Motor neuron (in vitro differentiated cells): ENCODE results near the gene KMT2D. TPM values are rescaled to one million over a fixed set of nuclear protein-coding genes. Genes with fewer than 3 reads are reported as not detected.

ENCODE experiments used
- ATAC-seq, 8 experiments: fragments of 200-7000 bp; cut with Tn5 transposase; replicated peaks in 6 of 8; 2 replicates each; pipeline ENCODE4 v1.8.0; 2021; ENCODE audit warnings: mild to moderate bottlenecking in 8 of 8, moderate library complexity in 8 of 8
- H3K27ac ChIP-seq, 2 donors: fragments of 250-450 bp; sonication (Bioruptor Pico); 2 replicates each; pipeline ENCODE4 v1.9.0; 2021; ENCODE audit warnings: antibody characterized with exemption in 2 of 2, mild to moderate bottlenecking in 2 of 2, moderate library complexity in 1 of 2
- H3K4me1 ChIP-seq, 2 donors: fragments of 250-450 bp; sonication (Bioruptor Pico); replicated peaks in 1 of 2; 2 replicates each; pipeline ENCODE4 v1.6.1; 2021; ENCODE audit warnings: antibody characterized with exemption in 2 of 2, mild to moderate bottlenecking in 2 of 2, moderate library complexity in 1 of 2
- H3K4me3 ChIP-seq, 5 donors: fragments of 250-450 bp; sonication (Bioruptor Pico); 2 replicates each; pipeline ENCODE4 v1.9.0; 2021; ENCODE audit warnings: antibody characterized with exemption in 5 of 5, mild to moderate bottlenecking in 5 of 5, moderate library complexity in 4 of 5
- WGBS, 10 experiments: fragments of 450-650 bp; shearing (Covaris generic); methylation state at CpG; one replicate each; pipeline ENCODE4 v1.0.0; 2022; 5-methylcytosine and 5-hydroxymethylcytosine counted together
- in situ Hi-C, 9 experiments: fragments of 400-800 bp; cut with MboI; loops; one replicate each; pipeline ENCODE4 v1.15.0; 2021; ENCODE audit warnings: low sequenced_read_pairs in 9 of 9, low pct_unique_long_range_greater_than_20kb in 2 of 9; ENCODE audit not compliant: unreplicated experiment in 9 of 9
- total RNA-seq, 8 experiments: library from RNA; unstranded; fragments of 300-600 nt; gene quantifications; 2 replicates each; pipeline versions ENCODE4 v1.2.3 to v1.2.4, GENCODE V29; 2022

The KMT2D gene
- total RNA-seq, 8 experiments from 2014 or later, result 11.7 to 96.4 (median 19.6) TPM

DNA sequence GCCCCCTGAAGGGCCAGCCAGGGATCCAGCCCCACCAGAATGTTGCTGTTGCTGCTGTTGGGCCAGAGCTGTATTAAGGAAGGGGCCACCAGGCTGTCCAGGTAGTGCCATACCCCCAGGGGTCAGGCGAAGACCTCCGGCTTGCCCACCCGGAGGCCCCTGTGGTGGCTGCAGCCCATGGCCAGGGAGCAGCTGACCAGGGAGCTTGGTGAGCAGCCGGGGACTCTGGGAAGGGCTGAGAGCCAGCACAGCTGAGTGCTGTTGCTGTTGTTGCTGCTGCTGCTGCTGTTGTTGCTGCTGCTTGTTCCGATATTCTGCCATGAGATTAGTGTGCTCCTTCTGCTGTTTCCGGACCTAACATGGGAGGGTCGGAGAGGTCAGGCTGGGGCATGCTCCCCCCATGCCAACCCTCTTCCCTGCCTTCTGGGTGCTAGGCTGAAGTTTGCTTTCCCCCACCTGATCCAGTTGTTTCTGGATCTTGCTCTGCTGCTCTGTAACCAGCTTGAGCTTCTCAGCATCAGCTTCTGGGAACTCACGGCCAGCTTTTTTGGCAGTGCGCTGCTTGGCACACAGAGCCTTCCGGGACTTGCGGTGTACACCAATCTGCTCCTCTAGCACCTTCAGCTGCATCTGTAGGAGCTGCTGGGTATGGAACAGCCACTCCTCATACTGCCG lies 26.8 kb downstream of the KMT2D start:
- no peaks in the 10 kb centered on the region for H3K4me1 ChIP-seq
- no peak overlapping the region for H3K27ac ChIP-seq
- H3K4me3 ChIP-seq, result no peak overlapping the region
- in situ Hi-C loops, result no loop called here
- ATAC-seq, result peak in 4 of 8 experiments; percentile 18 to 31 (median 20)
- 67 to 100% (median 100%) methylated on average over 2 to 5 of the region's 12 CpGs; no CpG with 5 or more reads in 6 of the 10 experiments for WGBS, 10 experiments

DNA sequence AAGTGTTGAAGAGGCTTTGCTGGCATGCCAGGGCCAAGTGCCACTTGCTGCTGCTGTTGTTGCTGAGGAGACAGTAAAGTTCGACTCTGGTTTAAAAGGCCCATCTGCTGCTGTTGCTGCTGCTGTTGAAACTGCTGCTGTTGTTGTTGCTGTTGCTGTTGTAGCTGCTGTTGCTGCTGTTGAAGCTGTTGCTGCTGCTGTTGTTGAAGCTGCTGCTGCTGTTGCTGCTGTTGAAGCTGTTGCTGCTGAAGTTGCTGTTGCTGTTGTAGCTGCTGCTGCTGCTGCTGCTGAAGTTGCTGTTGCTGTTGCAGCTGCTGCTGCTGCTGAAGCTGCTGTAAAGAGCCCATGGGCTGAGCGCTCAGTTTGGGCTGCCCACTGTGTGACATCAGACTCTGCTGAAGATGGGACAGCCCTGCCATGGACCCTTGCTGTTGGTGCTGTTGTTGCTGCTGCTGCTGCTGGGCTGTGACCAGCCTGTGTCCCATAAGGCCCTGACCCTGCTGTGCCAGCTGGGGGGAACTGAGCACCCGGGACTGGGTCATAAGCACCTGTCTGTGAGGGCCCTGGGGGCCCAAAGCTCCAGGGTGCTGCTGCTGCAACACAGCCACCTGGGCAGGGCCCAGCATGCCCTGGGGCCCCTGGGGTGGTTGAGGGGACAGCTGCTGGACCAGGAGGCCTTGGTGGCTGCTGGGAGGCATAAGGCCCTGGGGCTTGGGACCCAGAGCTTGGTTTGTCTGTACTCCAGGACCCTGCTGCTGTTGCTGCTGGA lies 27.7 kb downstream of the KMT2D start:
- 79 to 100% (median 83%) methylated on average over 1 to 3 of the region's 3 CpGs; no CpG with 5 or more reads in 6 of the 10 experiments for WGBS, 10 experiments
- peak in 5 of 8 experiments; percentile 16 to 38 (median 34) for ATAC-seq

DNA sequence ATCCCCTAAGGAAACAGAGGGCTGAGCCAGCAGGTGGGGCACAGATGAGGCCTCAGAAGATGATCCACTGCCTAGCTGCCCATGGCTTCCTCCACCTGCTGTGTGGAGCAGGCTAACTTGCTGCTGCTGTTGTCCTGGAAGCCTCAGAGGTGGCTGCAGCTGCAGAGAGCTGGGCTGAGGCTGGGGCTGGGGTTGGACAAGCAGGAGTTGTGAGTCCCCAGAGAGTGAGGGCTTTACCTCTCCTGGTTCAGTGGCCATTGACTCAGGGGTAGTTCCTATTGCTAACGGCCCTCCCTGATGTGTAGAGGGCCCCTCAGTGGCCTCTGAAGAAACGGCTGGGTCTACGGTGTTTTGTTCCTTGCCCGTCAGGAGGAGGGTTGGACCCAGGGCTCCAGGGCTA lies 28.3 kb downstream of the KMT2D start:
- 65 to 100% (median 80%) methylated on average over 1 to 2 of the region's 4 CpGs; no CpG with 5 or more reads in 7 of the 10 experiments for WGBS, 10 experiments
- H3K4me3 ChIP-seq, result no peak overlapping the region
- H3K4me1 ChIP-seq, result no peaks in the 10 kb centered on the region
- peak in 3 of 8 experiments; percentile 13 to 78 (median 24) for ATAC-seq
- no peak overlapping the region for H3K27ac ChIP-seq
- in situ Hi-C loops, result no loop called here

More for the DNA sequence above, 27.7 kb downstream of the KMT2D start:
- Histone ChIP-seq H3K4me1 (no peaks in the 10 kb centered on the region), H3K27ac (no peak overlapping the region), H3K4me3 (no peak overlapping the region)
- in situ Hi-C loops, result no loop called here

DNA sequence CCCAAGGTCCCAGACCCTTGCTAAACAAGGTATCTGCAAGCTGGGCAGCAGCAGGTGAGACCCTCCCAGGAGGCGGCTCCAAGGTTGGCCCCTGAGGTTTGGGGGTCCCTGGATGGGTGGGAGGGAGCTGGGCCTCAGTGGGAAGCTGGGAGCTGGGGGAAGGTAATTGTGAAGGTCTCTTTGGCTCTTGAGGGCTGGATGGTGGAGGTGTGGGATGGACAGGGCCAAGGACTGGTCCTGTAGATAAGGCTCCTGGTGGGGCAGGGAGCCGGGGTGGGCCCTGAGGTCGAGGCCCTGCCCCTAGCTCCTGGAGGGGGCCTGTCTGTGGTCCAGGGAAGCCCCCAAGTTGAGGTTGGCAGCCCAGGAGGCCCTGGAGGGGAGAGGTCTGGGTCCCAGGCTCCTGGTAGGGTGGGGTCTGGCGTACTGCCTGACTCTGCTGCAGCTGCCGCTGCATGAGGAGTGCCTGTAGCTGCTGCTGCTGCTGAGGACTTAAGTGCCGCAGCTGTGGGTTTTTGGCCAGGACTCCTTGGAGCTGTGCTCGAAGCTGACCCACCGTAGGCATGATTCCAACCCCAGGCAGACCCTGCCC lies 28.9 kb downstream of the KMT2D start:
- Histone ChIP-seq H3K4me1 (no peaks in the 10 kb centered on the region), H3K4me3 (no peak overlapping the region), H3K27ac (no peak overlapping the region)
- peak in 2 of 8 experiments; percentile 9 to 10 for ATAC-seq
- 100% methylated on average over 1 to 2 of the region's 8 CpGs; no CpG with 5 or more reads in 7 of the 10 experiments for whole genome bisulfite sequencing, 10 experiments
- in situ Hi-C loops, result no loop called here

DNA sequence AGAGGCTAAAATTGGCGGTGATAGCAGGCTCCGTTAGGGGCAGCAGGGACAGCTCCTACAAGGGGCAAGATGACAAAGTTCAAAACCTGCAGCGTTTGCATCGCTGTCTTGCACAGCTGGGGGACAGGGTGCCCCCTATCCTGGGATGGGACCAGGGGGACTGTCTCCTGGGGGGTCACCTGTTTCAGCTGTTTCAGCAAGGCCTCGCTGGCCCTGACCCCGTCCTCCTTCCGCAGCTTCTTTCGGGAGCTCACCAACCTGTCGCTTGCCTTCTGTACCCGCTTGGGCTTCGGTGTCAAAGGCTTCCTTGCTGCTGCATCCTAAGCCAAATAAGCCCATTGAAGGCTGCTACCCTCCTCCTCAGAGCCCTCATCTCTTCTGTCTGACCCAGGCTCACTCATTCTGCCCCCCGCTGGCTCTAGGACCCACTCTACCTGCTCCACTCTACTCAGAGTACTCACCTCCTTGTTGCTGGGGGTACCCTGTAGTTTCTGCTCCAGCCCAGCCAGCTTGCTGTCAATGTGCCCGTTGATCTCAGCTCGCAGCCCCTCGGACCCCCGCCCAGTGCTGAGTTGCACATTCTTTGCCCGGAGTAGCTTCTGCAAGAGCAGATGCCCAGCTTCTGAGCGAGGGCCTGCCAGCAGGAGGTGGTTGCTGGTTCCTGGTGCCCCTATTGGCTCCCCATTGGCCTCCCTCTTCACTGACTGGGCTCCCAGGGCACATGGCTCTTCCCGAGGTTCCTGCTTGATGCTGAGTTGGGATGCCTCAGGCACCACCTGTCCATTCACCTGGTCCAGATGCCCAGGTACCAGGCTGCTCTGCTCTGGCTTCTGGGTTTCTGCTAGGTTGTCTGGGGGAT lies 29.7 kb downstream of the KMT2D start:
- in situ Hi-C loops, result no loop called here
- no peak overlapping the region for H3K27ac ChIP-seq
- no peaks in the 10 kb centered on the region for H3K4me1 ChIP-seq
- ATAC-seq, result no peak
- H3K4me3 ChIP-seq, result no peak overlapping the region
- 40 to 100% (median 97%) methylated on average over 1 to 7 of the region's 19 CpGs; no CpG with 5 or more reads in 1 of the 10 experiments for WGBS, 10 experiments

DNA sequence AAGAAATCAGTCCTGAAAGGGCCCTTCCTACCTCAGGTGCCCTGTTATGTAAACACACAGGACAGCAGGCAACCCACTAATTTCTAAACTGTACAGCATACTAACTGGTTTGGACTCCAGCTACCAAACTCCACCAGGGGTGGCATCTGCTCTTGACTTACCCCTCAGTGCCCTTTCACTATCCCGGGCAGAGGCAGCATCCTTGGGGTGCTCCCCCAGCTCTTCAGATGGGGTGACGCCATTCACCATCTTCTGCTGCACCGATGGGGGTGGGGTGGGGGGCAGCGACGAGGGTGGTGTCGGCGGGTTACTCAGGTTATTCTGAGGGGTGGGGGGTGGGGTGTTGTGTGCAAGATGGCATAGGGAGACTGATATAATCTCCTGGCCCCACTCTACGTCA lies 30.5 kb downstream of the KMT2D start:
- H3K4me3 ChIP-seq, result no peak overlapping the region
- WGBS, 10 experiments, result 74 to 90% methylated on average over 2 to 3 of the region's 8 CpGs; no CpG with 5 or more reads in 8 of the 10 experiments
- in situ Hi-C loops, result no loop called here
- no peaks in the 10 kb centered on the region for H3K4me1 ChIP-seq
- ATAC-seq, result no peak
- H3K27ac ChIP-seq, result no peak overlapping the region

DNA sequence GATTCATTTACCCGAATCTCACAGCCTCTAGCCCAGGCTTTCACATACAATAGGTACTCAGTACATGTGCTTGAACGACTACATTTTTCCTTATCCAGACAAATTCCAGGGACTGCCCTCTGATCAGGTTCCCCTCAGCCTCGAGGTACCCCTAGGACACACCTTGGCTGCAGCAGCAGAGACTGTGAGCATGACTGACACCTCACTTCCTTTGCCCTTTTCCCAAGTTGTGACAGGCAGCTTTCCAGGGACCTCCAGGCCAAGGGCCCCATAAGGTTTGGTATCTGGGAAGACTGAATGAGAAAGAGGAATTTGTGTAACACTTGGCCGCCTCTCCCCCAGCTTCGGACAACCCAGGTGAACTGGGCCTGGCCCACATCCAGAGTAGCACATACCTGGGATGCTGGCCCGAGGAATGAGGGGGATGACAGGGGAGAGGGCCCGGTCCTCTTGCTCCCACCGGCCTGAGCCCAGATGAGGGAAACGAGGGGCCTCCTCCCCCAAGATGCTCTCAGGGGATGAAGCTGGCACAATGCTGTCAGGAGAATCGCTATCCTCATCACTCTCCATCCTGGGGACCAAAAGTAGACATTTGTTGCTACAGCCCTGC lies 31.8 kb downstream of the KMT2D start:
- Histone ChIP-seq H3K4me3 (no peak overlapping the region), H3K27ac (no peak overlapping the region), H3K4me1 (no peaks in the 10 kb centered on the region)
- ATAC-seq, result no peak
- 64 to 100% (median 94%) methylated on average over 1 to 5 of the region's 10 CpGs; no CpG with 5 or more reads in 2 of the 10 experiments for WGBS, 10 experiments
- in situ Hi-C loops, result no loop called here

DNA sequence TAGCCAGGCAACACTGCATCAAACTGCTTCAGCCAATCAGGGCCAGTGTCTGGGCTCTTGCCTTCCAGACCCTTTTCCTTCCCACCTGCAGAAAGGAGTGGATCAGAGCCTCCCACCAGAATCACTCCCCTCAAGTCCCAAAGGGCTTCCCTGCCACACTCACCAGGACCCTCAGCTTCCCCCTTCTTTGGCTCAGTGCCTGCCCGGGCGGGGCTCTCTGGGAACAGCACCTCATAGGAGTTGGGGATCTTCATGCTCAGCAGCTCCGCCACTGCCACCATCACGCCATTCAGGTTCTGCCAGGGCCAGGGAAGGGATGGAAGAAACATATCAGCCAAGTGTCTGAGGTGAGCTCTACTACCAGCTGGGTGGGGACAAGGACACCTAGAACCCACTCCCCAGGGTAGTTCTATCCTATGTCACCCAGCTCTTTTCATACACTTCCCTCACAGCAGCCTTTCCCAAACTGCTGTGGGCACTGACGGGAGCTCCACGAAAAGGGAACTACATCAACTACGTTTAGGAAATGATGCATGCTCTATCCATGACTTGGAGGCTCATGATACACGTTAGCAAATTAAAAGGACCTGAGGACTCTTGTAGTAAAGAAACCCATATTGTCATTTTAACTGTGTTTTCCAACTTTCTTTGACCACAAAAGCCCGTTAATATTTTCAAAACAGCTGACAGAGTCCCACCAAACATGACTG lies 32.6 kb downstream of the KMT2D start:
- no peak overlapping the region for H3K4me3 ChIP-seq
- H3K27ac ChIP-seq, result no peak overlapping the region
- in situ Hi-C loops, result no loop called here
- no peaks in the 10 kb centered on the region for H3K4me1 ChIP-seq
- WGBS, 10 experiments, result 71 to 100% (median 95%) methylated on average over 1 to 7 of the region's 9 CpGs
- ATAC-seq, result no peak

DNA sequence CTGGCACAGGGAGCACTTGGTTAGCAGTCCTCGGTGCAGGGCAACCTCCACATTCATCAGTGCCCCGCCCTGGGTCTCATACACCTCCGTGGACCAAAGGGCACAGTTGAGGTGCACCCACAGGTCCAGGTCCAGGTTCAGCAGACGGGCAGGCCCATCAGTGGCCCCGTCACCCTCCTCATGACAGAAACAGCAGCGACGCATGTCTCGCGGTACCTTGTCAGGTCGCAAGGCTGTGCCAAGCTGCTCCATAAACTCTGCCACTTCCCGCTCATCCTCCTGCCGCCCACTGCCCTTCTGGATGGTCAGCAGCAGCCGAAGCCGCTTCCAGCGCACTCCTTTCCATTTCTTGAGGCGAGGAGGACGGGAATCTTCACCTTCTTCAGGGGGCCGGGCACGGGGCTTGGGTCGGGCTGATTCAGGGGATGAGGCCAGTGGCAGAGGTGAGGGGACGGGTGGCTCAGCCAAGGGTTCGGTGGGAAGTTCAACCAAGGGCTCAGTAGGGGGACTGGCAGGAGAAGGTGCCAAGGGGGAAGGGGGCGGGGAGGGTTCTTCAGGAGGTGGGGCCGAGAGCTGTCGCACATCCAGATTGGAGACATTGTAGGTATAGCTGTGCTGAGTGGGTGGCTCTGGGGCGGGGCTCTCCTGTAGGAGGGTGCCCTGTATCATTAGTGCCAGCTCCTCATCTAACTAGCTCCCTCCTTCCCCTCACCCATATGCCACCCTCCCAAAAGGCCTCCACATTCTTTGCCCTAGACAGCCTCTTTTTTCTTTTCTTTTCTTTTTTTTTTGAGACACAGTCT lies 33.7 kb downstream of the KMT2D start:
- in situ Hi-C loops, result no loop called here
- Histone ChIP-seq H3K4me3 (no peak overlapping the region), H3K27ac (no peak overlapping the region), H3K4me1 (no peaks in the 10 kb centered on the region)
- peak in 3 of 8 experiments; percentile 5 to 24 (median 11) for ATAC-seq
- 90 to 100% (median 99%) methylated on average over 2 to 10 of the region's 26 CpGs; no CpG with 5 or more reads in 4 of the 10 experiments for WGBS, 10 experiments

DNA sequence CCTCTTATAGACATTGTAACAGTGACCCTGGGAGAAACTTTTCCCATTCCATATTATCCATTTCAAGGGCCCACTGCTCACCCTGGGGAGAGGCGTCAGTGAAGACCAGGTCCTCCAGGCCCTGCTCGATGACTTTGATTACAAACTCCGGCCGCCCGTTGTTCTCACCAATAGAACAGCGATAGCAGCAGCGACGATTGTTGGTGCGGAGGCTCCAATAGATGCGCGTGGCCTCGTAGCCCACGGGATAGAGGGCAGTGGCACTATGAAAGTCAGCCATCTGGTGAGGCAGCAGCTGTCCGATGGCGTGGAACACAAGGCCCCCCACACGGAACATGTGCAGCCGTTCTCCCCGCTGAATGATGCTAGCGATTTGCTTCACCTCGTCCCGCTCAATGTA lies 34.5 kb downstream of the KMT2D start:
- no peak overlapping the region for H3K4me3 ChIP-seq
- WGBS, 10 experiments, result 84 to 100% (median 91%) methylated on average over 2 to 10 of the region's 21 CpGs; no CpG with 5 or more reads in 4 of the 10 experiments
- H3K4me1 ChIP-seq, result no peaks in the 10 kb centered on the region
- in situ Hi-C loops, result no loop called here
- no peak for ATAC-seq
- H3K27ac ChIP-seq, result no peak overlapping the region

DNA sequence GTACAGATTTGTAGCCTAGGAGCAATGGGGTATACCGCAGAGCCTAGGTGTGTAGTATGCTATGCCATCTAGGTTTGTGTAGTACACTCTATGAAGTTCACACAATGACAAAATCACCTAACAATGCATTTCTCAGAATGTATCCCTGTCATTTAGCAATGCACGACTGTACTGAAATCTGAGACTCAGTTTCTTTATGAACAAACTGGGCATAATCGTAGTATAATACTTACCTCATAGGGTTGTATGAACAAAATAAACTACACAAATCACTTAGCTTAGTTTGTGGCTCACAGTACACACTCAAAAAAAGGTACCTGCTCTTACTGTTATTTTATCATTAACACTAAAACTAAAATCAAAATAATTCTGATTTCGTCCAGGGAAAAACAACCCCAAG lies 35.1 kb downstream of the KMT2D start:
- in situ Hi-C loops, result no loop called here
- no peaks in the 10 kb centered on the region for H3K4me1 ChIP-seq
- H3K27ac ChIP-seq, result no peak overlapping the region
- 0 to 100% (median 93%) methylated on average over 1 to 4 of the region's 4 CpGs for WGBS, 10 experiments
- H3K4me3 ChIP-seq, result no peak overlapping the region
- ATAC-seq, result no peak
